RPMI8226 (cell line): ENCODE measurements around the gene BCAR3.
"Not testable (repeated sequence)": the region's sequence is repeated elsewhere in the genome, so short reads cannot be mapped to it uniquely, and the experiment has no call there.

Experiments used
- DNase-seq: peaks from one replicate; pipeline ENCODE4 v3.0.0-alpha.2; 2015

Gene BCAR3

DNA sequence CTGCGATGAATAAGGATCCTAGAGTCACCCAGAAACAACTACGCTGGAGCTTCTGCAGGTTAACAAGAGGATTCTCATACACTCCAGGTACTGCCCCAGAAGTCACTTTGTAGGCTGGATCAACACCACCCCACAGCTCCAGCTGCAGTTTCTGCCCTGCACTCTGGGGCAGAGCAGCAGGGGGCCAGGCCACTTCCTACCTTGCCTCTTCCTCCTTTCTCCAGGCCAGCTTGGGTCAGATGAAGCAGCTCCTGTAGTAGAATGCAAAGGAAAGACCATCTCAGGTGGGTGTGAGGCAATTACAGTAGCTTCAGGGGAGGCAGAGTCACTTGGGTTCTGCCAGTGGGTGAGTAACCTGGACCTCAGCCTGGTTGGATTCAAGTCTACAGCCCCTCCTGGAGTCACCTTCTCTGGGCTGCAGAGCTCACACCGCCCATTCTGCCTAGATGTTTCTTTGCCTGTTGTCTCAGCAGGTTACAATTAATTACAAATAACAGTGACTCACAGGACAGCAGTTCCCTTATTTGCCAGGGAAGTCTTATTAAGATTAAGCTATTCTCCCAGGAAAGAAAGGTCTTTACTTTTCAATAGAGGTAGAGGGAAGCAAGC lies 24.4 kb upstream of the BCAR3 start:
- DNase-seq: no peak

DNA sequence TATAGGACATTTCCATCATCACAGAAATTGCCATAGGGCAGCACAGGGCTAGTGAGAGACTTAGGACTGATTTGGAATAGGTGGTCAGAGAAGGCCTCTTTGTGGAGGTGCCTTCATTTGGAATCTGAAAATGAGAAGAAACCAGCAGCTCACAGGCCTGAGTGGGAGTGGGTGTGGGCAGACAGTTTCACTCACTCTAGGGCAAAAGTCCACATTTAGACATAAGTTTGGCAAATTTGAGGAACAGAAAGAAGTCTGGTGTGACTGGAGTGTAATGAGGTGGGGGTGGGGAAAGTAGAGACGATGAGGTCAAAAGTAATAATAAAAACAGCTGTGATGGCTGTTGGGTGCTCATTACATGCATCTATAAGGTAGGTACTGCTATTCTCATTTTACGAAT lies 22.4 kb upstream of the BCAR3 start:
- DNase-seq: no peak

DNA sequence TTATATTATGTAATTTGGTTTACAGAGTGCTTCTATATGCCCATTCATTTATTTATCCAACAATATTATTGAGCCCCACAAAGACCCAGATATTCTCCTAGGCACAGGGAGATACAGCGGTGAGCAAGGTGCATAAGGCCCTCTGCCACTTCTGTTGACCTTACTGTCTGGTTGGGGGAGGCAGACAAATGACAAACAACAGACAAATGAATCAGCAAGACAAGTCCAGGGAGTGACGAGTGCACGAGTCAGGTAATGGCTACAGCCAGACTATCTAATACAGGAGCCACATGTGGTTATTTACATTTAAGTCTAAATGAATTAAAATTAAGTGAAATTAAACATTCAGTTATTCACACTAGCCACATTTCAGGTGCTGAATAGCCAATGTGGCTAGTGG lies 22.0 kb upstream of the BCAR3 start:
- DNase-seq: no peak

DNA sequence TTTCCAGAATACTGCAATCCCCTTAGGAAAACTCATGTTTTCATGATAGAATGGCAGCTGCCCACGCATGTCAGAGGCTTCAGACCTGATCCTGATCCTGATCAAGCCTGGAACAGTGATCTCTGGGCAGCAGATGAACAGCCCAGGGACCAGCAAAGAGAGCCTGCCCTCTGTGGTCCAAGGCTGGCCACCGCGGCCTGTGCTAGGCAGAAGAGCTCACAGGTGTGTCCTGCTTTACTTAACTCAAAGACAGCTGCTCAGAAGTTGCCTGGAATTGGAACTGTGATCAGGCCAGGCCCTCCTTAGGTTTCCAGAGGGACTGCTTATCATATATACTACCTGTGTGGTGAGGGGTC lies 21.2 kb upstream of the BCAR3 start:
- no peak for DNase-seq

DNA sequence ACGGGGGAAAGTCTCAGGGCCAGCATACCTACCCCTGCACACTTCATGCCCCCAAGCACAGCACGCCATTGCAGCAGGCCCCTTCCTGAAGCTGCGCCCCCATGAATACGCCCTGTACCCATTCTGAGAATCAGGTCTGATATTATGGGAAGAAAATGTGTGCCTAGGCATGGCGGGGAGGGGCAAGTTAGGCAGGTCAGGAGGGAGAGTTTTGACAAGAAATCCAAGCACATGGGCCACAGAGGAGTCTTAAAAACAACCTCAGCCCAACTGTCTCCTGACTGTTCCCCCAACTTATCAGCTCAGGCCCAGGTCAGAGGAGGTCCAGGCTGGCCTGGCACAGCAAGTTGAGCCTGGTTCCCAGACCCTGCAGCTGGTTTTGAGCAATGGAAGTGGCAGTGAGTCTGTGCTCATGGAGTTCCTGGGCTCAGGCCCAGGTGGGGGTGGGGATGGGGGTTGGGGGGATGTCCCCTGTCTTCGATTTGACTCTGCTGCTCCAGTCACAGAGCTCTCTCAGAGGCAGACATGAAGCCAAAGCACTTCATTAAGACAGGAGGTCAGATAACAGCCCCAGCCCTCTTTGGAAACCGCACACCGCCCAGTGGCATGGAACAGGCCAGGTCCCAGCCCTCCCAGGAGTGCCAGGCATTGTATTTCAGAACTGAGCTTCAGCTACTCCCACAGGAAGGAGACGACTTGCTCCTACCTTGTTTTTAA lies 20.6 kb upstream of the BCAR3 start:
- no peak for DNase-seq

DNA sequence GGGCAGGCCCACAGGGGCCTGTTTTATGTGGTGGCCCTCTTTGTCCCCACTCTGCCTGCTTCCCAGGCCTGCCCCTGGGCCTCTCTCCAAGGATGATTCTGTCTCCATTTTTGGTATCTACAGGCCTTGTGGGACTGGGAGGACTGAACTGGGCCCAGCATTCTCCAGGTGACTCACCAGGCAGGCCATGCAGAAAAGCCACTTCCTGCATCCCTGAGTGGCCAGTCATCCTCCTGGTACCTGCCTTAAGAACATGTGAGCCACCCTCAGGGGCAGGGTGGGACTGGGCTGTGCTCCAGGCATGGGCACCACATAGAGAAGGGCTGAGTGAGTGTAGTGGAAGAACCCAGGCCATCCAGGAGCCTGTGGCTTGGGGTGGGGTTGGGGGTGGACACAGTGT lies 20.0 kb upstream of the BCAR3 start:
- DNase-seq: no peak

DNA sequence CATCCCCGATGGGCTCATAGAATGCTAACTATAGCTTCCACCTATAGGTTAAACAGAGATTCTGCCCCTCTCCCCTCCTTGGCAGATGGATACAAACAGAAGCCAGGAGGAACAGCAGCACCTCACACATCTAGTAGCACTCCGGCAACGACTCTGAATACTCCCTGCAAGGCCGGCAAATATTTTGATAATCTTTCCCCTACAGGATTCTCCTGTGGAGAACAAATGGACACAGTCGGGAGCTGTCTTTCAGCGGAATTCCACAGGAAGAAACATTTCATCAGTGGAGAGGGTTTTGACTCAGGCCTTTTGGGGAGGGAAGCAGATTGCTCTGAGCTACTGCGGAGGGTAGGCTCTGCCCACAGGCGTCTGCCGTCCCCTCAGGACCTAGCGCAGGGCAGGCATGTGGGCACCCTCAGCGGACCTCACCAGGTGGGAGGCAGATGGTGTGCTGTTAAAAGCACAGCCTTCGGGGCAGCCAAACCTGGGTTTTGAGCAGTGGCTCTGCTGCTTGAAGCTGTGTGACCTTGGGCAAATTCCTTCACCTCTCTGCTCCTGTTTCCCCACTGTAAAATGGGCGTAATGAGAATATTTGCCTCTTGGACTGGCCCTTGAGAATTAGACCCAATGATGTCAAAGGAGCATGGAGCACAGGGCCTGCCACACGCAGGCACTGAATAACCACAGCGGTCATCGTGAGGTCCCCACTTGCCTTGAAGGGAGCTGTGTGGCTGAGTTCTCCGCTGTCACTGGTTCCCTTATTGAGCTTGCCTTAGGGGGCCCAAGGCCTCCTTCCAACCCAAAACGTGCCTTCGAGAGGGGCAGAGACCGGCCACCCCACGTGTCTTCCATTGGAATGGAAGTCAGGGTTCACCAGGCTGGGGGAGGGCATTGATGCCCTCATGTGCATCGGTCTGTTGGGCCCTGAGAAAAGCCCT lies 19.2 kb upstream of the BCAR3 start:
- DNase-seq: no peak

DNA sequence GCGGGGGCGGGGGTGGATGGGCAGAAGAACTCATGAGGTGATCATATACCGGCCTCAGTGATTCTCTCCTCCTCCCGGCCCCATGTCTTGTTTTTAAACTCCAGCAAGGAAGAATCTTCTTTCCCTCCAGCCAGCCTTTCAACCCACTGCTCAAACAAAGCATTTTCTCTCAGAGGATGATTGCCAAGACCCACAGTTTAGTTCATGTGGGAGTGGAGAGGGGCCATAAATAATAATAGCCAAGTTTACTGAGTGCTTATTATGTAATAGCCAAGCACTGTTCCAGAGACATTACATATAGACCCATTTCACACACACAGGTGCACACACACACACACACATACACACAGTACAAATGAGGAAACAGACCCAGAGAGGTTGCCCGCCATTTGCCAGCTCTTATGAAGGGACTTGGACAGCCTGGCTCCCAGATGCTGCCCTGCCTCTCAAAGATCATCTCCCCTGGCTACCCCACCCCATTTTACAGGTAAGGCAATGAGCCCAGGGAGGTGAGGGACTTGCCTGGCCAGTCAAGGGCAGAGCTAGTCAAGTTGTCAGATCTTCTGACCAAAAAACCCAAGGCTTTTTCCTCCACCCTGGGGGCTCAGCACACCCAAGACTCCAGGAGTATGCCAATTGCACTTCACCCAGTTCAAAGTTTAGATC lies 18.0 kb upstream of the BCAR3 start:
- DNase-seq: no peak

DNA sequence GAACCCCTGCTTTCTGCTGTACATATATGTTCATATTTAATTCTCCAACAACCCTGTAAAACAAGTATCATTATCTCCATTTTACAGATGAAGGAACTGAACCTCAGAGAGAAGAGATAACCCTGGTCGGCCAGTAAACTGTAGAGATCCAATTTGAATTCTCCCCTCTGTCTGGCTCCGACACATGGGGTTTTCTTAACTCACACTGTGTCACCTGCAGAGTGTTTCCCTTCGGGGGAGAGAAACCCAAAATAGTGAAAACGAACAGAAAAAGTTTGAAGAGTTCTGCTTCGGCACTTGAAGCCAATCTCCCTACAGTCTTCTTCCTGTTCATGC lies 17.4 kb upstream of the BCAR3 start:
- no peak for DNase-seq

DNA sequence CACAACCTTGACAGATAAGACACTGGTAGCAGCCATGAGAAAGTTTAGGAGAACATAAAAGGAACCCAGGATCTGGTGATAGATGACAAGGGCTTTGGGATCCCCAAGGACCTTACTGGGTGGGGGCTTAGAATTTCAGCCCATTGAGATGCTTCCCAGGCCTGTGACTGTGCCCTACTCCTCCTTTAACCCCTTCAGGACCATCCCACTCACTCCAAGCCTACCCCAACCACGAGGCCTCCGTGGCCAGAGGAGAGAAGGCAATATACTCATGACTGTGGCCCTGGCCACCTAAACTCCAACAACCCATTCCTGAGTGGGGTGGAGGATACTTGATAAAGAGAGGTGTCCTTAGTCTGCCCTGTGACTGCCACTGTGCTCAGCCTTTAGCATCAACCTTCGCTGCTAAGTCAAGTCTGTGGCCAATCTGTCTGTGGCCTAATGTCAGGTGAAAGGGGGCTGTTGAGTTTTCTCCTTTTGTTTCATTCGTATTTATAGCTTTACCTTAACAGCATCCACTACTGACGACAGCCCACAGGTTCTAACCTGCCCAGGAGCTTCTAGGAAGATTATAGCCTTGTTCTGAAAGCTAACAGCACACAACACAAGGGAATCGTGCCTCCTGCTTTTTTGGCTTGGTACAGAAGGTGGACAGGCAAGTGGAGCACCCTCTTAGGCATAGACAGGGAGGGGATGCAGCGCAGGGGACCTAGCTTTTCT lies 16.9 kb upstream of the BCAR3 start:
- DNase-seq: no peak

DNA sequence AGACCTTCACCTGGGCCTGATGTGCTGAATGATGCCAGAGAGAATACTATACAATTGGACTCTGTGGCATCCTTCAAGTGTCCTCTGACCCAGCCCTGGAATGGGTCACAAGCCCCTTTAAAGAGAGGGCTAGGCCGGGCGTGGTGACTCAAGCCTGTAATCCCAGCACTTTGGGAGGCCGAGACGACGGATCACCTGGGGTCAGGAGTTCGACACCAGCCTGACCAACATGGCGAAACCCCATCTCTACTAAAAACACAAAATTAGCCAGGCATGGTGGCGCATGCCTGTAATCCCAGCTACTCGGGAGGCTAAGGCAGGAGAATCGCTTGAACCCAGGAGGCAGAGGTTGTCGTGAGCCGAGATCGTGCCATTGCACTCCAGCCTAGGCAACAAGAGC lies 15.9 kb upstream of the BCAR3 start:
- DNase-seq: not testable (repeated sequence)

DNA sequence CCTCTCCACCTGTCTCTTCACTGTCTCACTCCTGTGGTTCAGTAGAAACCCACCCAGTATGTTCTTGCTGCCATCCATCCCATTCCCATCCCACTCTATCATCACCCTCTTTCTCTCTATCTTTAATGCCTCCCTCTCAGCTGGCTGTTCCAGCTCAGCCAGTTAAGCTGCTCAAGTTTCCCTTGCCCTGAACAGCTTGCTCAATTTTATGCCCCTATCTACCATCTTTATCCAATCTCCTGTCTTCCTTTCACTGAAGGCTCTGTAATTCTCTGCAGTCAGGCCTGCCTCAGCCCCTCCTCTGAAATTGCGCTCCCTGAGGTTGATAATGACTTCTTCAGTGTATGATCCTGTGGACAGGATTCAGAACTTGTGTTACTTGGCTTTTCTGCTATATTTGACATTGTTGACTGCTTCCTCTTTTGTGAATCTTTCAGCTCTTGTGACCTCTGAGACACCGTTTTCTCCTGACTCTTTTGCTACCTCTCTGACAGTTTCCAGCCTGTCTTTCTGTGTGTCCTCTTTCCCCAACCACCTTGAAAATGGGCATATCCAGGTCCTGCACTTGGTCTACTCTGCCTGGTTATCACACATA lies 13.9 kb upstream of the BCAR3 start:
- no peak for DNase-seq

DNA sequence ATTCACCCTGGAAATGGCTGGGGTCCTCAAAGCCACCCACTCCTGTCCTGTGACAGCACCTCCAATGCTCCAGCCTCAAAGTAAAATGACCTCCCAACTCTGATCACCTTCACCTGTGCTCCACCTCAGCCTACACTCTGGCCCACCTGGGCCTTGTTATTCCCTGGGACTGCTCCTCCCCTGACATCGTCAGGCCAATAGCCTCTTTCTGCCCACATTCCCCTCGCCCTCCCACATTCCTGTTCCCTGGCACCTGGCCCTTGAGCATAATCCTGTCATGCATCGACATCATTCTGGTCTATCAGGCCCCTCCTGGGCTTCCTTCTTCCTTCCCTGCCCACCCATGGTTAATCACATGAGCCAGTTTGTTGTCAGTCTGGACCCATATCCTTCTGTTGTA lies 13.2 kb upstream of the BCAR3 start:
- DNase-seq: no peak

DNA sequence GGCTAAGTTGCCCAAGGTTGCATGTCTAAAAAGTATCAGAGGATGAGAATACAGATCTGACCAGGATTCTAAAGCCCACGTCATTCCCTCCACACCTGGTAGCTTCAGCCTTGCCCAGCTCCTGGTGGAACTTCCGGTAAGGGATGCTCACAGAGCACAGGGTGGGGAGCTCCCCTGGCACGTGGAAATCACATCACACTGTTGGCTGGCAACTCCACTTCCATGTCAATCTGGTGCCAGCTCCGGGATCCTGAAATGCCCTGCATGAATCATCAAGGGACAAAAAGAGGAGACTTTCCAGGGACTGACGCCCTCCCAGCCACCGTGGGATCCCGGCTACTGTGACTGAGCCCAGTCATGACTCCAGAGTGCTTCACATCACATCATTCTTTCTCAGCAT lies 12.4 kb upstream of the BCAR3 start:
- no peak for DNase-seq

DNA sequence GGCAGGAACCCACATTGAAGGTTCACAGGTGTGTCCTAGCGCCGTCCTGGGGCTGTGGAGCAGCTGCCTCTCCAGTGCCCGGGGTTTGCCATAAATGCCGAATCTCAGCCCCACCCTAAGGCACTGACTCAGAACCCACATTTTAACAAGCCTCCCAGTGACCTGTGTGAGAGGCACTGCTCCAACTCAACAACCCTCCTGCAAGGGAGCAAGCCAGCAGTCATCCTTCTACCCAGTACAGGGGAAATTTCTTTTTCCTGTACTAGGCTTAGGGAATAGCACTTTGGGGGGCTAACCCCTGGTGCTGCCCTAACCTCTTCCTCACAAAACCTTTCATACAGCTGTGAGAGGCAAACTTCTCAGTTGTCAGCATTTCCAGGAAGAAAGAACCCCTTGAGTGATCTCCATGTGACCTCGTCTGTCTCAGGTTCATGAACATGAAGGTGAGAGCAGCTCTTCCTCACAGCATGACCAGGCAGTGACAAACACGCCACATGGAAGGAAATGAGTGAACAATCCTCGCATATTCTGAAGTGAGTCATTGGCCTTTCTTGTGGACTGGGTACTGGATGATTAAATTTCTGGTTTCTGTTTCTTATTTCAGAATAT lies 11.4 kb upstream of the BCAR3 start:
- peak; percentile 17 for DNase-seq

DNA sequence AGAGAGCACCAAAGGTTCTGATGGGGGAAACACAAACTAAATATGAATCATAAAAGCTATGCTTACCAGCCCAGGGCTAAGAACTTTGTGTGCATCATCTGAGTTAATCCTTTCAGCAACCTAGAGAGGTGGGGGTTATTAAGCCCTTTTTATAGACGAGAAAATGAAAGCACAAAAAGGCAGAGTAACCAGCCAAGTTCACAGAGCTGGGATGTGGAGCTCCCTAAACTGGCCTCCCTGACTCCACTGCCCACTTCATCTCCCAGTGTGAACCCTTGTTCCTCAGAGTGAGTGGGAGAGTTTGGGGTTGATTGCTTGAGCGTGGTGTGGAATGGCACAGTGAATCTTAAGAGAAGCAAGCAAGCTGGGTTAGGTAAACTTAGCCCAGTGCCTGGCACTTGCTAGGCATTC lies 10.8 kb upstream of the BCAR3 start:
- no peak for DNase-seq

DNA sequence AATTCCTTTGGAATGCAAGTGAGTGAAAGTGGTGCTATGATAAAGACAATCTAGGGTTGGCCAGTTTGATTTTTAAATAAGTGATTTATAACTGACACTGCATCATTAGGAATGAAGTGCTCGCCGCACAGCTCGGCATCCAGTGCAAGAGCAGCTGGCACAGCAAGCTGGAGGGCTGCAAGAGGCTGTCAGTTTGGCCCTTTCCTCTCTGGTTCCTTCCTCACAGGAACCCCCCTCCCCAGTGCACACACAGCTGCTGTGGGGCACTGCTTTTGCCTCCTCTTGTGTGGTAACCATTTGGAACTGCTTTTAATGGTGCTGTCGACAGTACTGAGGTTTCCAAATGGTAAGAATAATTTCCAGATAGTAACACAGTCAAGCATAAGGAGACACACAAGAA lies 10.4 kb upstream of the BCAR3 start:
- no peak for DNase-seq

DNA sequence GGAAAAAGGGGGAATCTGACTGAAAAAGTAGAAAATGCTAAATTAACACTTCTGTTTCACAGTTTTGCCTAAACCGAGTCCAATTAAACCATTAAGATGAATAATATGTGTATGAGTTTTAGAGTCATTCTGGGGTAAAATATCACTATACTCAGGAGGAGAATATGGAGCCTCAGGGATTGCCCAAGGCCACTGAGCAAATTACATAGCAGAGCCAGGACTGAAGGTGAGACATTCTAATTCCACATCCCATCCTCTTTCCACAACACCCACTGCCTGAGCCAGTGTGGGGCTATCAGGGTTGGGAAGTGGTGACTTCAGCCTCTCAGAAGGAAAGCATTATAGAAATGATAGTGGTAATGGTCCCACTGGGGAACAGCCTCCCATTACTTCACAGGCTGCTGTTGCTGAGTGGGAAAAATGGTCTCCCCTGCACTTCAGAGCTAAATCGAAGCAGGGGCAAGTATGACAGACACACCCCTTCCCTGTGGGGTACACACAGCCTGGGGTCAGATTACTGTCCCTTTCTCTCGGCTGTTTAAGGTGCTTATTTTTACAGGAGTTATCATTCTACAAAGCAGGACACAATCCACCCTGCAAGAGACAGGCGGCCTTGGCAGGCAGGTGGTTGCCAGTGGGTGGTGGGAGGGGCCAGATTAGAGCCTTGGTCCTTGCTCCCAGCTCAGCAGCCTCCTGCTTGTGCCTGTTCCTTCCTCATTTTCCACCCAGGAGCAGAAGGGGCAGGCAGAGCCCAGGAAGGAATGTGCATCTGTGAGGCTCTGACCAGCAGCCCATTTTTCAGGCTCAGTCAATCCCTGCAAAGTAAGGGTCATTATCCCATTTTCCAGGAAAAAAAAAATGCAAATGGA lies 9.5 kb upstream of the BCAR3 start:
- no peak for DNase-seq

DNA sequence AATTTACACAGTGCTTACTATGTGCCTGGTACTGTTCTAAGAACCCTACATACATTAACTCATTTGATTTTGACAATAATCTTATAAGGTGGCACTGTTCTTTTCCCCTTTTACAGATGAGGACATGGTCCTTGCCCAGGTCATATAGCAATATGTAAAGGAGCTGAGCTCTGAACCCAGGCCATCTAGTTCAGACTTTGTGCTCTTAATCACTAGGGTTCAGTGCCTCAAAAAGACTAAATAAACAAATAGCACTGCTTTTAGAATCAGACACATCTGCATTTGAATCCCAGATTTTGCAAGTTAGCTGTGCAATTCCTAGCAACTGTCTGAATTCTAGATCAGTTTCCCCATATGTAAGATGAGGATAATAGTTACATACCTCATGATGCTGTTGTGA lies 8.7 kb upstream of the BCAR3 start:
- DNase-seq: no peak

DNA sequence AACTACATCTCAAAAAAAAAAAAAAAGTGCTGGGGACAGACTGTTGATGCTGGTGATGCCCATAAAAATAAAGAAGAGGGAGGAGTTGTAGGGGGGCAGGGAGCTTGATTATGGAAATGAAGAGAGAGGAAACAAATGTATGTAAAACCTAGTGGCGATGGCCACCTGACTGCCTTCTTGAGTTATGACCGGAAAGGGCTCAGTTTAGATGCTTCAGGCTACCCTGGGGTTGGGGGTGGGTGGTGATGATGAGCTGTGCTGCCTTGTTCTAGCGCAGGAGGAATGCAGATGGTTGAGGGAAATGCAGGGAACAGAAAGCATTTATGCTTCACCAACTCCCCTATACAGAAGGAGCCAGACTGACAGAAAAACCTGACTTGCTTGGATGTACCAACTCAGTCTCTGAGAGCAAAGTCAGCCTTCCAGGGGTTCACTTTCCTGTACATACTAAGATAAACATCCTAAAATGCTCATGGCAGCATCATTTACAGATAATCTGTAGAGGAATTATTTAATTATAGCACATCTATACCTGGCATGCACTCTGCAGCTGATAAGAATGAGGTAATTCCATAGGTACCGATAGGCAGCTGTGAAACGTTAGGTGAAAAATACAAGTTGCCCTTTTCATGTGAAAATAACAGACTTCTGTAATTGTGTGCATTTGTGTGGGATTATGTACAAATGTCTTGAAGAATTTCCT lies 8.0 kb upstream of the BCAR3 start:
- DNase-seq: no peak
